ENCODE results near the gene TCF25. TPM values are rescaled to one million over a fixed set of nuclear protein-coding genes. Genes with fewer than 3 reads are reported as not detected.
"Not testable (repeated sequence)": the region's sequence is repeated elsewhere in the genome, so short reads cannot be mapped to it uniquely, and the experiment has no call there.

TCF25 gene
- total and polyA plus RNA-seq, 2 donors (not counting 1 experiment from before 2014, with no cell fraction given) = 150 to 176 TPM

DNA sequence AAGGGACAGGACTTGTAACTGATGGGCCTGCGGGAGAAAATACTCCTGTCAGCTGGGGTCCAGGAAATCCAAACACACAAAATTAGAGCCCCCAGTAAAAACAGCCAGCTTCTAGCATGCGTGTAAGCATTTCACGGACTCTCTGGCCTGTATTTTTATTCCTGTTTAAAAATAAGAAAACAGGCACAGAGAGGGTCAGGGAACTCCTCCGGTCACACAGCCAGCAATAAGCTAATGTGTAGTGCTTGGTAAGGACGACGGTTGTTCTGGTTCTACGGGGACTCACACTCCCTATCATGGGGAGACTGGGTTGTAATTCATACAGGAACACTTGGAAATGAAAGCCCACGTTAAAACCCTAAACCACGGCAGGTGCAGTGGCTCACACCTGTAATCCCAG lies 1.5 kb upstream of the TCF25 start:
- Histone ChIP-seq H4K20me1 (ENCODE audit: control insufficient read depth, extremely low read depth, insufficient read depth, low read length) (peaks cover 3% of the 10 kb centered on the region), H3K4me3 (replicated peaks in 1 of 4; ENCODE audit: control extremely low read depth in 1 of 4, insufficient read depth in 1 of 4, low read depth in 3 of 4, low read length in 4 of 4) (no peak overlapping the region), H3K27ac (ENCODE audit: insufficient read depth, low read length) (no peak overlapping the region), H2AFZ (ENCODE audit: low read length) (no peak overlapping the region), H3K79me2 (ENCODE audit: control insufficient read depth, insufficient read depth, low read length) (peaks cover 22% of the 10 kb centered on the region), H3K4me2 (ENCODE audit: extremely low read depth, insufficient read depth, low read length) (no peak overlapping the region), H3K9ac (ENCODE audit: insufficient read depth, low read length) (no peak overlapping the region), H3K27me3 (ENCODE audit: control insufficient read depth, insufficient read depth, low read length) (no peaks in the 10 kb centered on the region), H3K9me3 (ENCODE audit: control insufficient read depth, insufficient read depth, low read depth, low read length) (no peaks in the 10 kb centered on the region), H3K36me3 (ENCODE audit: control insufficient read depth, insufficient read depth, low read length) (peaks cover 6% of the 10 kb centered on the region), H3K4me1 (ENCODE audit: control insufficient read depth, extremely low read depth, insufficient read depth, low read length) (peaks cover 5% of the 10 kb centered on the region)
- TF ChIP-seq EZH2 (IDR thresholded peaks at IDR 0.05; ENCODE audit: low read length, missing control alignments) = no peak
- TF ChIP-seq, protein P1, sequence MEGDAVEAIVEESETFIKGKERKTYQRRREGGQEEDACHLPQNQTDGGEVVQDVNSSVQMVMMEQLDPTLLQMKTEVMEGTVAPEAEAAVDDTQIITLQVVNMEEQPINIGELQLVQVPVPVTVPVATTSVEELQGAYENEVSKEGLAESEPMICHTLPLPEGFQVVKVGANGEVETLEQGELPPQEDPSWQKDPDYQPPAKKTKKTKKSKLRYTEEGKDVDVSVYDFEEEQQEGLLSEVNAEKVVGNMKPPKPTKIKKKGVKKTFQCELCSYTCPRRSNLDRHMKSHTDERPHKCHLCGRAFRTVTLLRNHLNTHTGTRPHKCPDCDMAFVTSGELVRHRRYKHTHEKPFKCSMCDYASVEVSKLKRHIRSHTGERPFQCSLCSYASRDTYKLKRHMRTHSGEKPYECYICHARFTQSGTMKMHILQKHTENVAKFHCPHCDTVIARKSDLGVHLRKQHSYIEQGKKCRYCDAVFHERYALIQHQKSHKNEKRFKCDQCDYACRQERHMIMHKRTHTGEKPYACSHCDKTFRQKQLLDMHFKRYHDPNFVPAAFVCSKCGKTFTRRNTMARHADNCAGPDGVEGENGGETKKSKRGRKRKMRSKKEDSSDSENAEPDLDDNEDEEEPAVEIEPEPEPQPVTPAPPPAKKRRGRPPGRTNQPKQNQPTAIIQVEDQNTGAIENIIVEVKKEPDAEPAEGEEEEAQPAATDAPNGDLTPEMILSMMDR (conservative IDR thresholded peaks at IDR 0.05 in 1 of 2, IDR thresholded peaks at IDR 0.05 in 1 of 2; ENCODE audit: low read depth in 1 of 2, low read length in 2 of 2) = no peak
- no peak for DNase-seq (ENCODE audit: low read depth in 2 of 2)

DNA sequence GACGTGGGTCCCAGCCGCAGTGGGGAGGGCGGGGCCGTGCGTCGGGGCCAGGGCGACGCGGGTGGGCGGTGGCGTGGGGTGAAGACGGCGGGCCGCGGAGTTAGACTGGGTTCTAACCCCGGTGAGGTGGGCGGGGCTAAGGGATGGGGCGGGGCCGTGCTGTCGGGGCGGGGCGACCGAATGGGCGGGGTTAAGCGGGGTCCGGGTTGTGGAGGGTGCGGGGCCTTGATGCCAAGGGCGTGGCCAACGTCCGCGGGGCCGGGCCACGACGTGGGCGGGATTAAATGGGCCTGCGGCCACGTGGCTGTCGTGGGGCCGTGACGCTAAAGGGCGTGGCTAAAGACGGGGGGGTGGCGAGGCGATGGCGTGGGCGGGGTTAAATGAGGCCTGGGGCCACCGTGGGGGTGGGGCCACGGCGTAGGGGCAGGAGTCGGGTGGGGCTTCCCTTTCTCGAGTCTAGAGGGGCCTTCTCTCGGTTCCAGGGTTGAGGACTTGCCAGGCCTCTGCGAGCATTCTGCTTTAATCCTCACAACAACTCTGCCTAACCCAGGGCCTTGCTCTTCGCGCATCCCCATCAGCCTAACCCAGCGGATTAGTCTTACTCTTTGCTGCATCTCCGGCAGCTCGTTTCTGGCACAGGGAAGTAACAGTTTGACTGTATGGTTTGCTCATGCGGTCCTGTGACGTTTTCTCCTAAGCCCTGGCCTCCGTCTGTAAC lies 739 bp downstream of the TCF25 start:
- Histone ChIP-seq H3K27ac (ENCODE audit: insufficient read depth, low read length) (peak overlapping the region; percentile 100), H3K27me3 (ENCODE audit: control insufficient read depth, insufficient read depth, low read length) (no peaks in the 10 kb centered on the region), H2AFZ (ENCODE audit: low read length) (no peak overlapping the region), H3K4me1 (ENCODE audit: control insufficient read depth, extremely low read depth, insufficient read depth, low read length) (peaks cover 5% of the 10 kb centered on the region), H3K4me2 (ENCODE audit: extremely low read depth, insufficient read depth, low read length) (peak overlapping the region; percentile 61), H3K4me3 (replicated peaks in 1 of 4; ENCODE audit: control extremely low read depth in 1 of 4, insufficient read depth in 1 of 4, low read depth in 3 of 4, low read length in 4 of 4) (peak overlapping the region; percentile 70 to 96 (median 86)), H3K9me3 (ENCODE audit: control insufficient read depth, insufficient read depth, low read depth, low read length) (no peaks in the 10 kb centered on the region), H4K20me1 (ENCODE audit: control insufficient read depth, extremely low read depth, insufficient read depth, low read length) (peaks cover 3% of the 10 kb centered on the region), H3K36me3 (ENCODE audit: control insufficient read depth, insufficient read depth, low read length) (peaks cover 13% of the 10 kb centered on the region), H3K9ac (ENCODE audit: insufficient read depth, low read length) (peak overlapping the region; percentile 100), H3K79me2 (ENCODE audit: control insufficient read depth, insufficient read depth, low read length) (peaks cover 43% of the 10 kb centered on the region)
- DNase-seq (ENCODE audit: low read depth in 2 of 2) = peak; percentile 88 to 98
- TF ChIP-seq, protein P1 (conservative IDR thresholded peaks at IDR 0.05 in 1 of 2, IDR thresholded peaks at IDR 0.05 in 1 of 2; ENCODE audit: low read depth in 1 of 2, low read length in 2 of 2) = no peak
- no peak for TF ChIP-seq EZH2 (IDR thresholded peaks at IDR 0.05; ENCODE audit: low read length, missing control alignments)

DNA sequence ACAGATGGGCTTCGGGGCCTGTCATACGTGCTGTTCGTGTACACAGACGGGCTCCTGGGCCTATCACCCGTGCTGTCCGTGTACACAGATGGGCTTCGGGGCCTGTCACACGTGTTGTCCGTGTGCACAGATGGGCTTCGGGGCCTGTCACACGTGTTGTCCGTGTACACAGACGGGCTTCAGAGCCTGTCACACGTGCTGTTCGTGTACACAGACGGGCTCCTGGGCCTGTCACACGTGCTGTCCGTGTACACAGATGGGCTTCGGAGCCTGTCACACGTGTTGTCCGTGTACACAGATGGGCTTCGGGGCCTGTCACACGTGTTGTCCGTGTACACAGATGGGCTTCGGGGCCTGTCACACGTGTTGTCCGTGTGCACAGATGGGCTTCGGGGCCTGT lies 5.7 kb downstream of the TCF25 start:
- not testable (repeated sequence) for H3K9me3 ChIP-seq (ENCODE audit: control insufficient read depth, insufficient read depth, low read depth, low read length); H3K27me3 ChIP-seq (ENCODE audit: control insufficient read depth, insufficient read depth, low read length); DNase-seq (ENCODE audit: low read depth in 2 of 2); H4K20me1 ChIP-seq (ENCODE audit: control insufficient read depth, extremely low read depth, insufficient read depth, low read length); H3K4me1 ChIP-seq (ENCODE audit: control insufficient read depth, extremely low read depth, insufficient read depth, low read length); H3K9ac ChIP-seq (ENCODE audit: insufficient read depth, low read length); H3K27ac ChIP-seq (ENCODE audit: insufficient read depth, low read length); H2AFZ ChIP-seq (ENCODE audit: low read length); H3K4me3 ChIP-seq (replicated peaks in 1 of 4; ENCODE audit: control extremely low read depth in 1 of 4, insufficient read depth in 1 of 4, low read depth in 3 of 4, low read length in 4 of 4); H3K4me2 ChIP-seq (ENCODE audit: extremely low read depth, insufficient read depth, low read length)
- peaks cover 86% of the 10 kb centered on the region for H3K79me2 ChIP-seq (ENCODE audit: control insufficient read depth, insufficient read depth, low read length)
- H3K36me3 ChIP-seq (ENCODE audit: control insufficient read depth, insufficient read depth, low read length) = peaks cover 27% of the 10 kb centered on the region
